ENCODE measurements around the gene LDLRAD4. TPM values are rescaled to one million over a fixed set of nuclear protein-coding genes. Genes with fewer than 3 reads are reported as not detected.

The LDLRAD4 gene
- polyA plus RNA-seq, 4 donors = 2.7 to 17.6 (median 7.0) TPM

DNA sequence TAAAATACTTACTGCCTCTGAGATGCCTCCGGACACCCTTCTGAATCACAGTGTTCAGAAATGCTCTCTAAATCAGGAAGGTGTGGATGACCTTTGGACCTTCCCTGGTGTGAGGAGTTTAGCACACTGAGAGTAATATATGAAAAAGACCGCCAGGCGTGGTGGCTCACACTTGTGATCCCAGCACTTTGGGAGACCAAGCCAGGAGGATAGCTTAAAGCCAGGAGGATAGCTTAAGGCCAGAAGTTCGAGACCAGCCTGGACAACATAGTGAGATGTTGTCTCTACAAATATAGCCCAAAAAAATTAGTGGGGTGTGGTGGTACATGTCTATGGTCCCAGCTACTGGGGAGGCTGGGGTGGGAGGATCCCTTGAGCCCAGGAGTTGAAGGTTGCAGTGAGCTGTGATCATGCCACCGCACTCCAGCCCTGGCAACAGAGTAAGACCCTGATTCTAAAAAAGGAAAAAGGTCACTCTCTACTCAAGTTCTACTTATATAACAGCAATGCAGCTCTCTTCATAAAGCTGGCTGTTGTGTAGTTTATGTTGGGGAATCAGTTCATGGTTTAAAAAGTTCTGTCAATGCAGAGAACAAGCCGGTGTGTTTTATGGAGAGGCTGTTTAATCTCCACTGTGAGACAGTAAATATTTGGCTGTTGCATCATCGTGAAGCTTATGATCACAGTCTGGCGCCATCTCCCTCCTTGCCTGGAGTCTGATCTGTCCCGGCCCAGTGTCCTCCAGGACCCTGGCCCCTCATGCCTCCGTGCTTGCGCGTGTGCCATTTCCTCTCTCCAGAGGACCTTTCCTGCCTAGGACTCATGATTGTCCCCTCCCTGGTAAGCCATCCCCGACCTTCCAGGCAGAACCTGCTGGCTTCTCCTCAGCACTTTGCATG lies 323.3 kb downstream of the LDLRAD4 start:
- H3K4me1 ChIP-seq (ENCODE audit: control insufficient read depth in 3 of 3, insufficient read depth in 2 of 3, low read depth in 1 of 3, low read length in 2 of 3) = peaks cover 5 to 21% (median 8%) of the 10 kb centered on the region in 3 donors
- no peaks in the 10 kb centered on the region for H3K9me3 ChIP-seq (ENCODE audit: control insufficient read depth in 2 of 2, insufficient read depth in 1 of 2, low read depth in 1 of 2, low read length in 1 of 2)
- no peak overlapping the region for H3K4me3 ChIP-seq (ENCODE audit: low read depth in 1 of 3, low read length in 3 of 3)
- H3K27me3 ChIP-seq (ENCODE audit: control insufficient read depth in 3 of 3, insufficient read depth in 3 of 3, low read length in 3 of 3) = no peaks in the 10 kb centered on the region
- DNase-seq (peak; percentile 85 to 94), FAIRE-seq (no peak)
- whole genome bisulfite sequencing, 3 donors = 56 to 66% (median 63%) methylated on average over 13 of the region's 13 CpGs
- H3K36me3 ChIP-seq (ENCODE audit: control insufficient read depth in 3 of 3, insufficient read depth in 2 of 3, low read depth in 1 of 3, low read length in 3 of 3) = no peaks in the 10 kb centered on the region
- peak overlapping the region in 2 of 3 donors; percentile 1 to 22 for H3K27ac ChIP-seq (ENCODE audit: low read depth in 1 of 3, low read length in 2 of 3)

DNA sequence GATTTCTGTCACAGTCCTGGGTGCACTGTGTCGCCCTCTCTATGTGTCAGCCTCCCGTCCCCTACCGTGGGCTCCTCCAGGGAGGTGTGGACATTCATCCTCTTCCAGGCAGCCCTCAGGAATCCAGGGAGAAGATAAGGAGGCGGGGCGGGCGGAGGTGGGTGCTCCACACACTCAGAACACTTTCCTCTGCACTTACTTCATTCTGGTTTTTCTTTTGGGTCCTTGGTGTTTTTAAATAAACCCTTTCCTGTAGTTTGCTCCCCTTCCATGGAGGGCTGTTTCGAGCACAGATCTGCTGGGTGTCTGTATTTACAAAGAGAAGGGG lies 323.9 kb downstream of the LDLRAD4 start:
- Histone ChIP-seq H3K36me3 (ENCODE audit: control insufficient read depth in 3 of 3, insufficient read depth in 2 of 3, low read depth in 1 of 3, low read length in 3 of 3) (no peaks in the 10 kb centered on the region), H3K4me3 (ENCODE audit: low read depth in 1 of 3, low read length in 3 of 3) (no peak overlapping the region), H3K27ac (ENCODE audit: low read depth in 1 of 3, low read length in 2 of 3) (peak overlapping the region in 1 of 3 donors; percentile 1), H3K9me3 (ENCODE audit: control insufficient read depth in 2 of 2, insufficient read depth in 1 of 2, low read depth in 1 of 2, low read length in 1 of 2) (peaks cover 0 to under 1% of the 10 kb centered on the region in 2 donors), H3K27me3 (ENCODE audit: control insufficient read depth in 3 of 3, insufficient read depth in 3 of 3, low read length in 3 of 3) (no peaks in the 10 kb centered on the region), H3K4me1 (ENCODE audit: control insufficient read depth in 3 of 3, insufficient read depth in 2 of 3, low read depth in 1 of 3, low read length in 2 of 3) (peaks cover 5 to 21% (median 8%) of the 10 kb centered on the region in 3 donors)
- FAIRE-seq (no peak), DNase-seq (no peak)
- 81 to 95% (median 86%) methylated on average over 7 of the region's 7 CpGs for WGBS, 3 donors

DNA sequence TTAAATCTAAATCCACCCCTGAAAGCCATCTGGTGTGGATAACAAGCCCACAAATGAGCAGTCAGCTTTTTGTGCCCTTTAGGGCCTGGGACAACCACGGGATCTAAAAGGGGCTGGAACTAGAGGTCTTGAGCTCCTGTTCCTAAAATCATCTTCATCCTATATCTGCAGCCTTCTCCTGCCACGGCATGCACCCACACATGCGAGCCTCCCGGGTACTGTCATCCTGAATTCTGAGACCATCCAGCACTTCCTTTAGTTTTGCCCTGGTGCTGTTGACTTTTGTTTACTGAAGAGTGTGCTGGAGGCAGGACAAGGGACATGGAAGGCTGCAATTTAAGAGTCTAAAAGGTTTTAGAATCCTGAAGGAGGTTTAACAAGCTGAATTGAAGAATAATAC lies 324.6 kb downstream of the LDLRAD4 start:
- peaks cover 0 to 7% of the 10 kb centered on the region in 2 donors for H3K9me3 ChIP-seq (ENCODE audit: control insufficient read depth in 2 of 2, insufficient read depth in 1 of 2, low read depth in 1 of 2, low read length in 1 of 2)
- 90 to 99% (median 93%) methylated on average over 4 of the region's 4 CpGs for WGBS, 3 donors
- H3K27me3 ChIP-seq (ENCODE audit: control insufficient read depth in 3 of 3, insufficient read depth in 3 of 3, low read length in 3 of 3) = no peaks in the 10 kb centered on the region
- no peak overlapping the region for H3K4me3 ChIP-seq (ENCODE audit: low read depth in 1 of 3, low read length in 3 of 3)
- peaks cover 5 to 21% (median 8%) of the 10 kb centered on the region in 3 donors for H3K4me1 ChIP-seq (ENCODE audit: control insufficient read depth in 3 of 3, insufficient read depth in 2 of 3, low read depth in 1 of 3, low read length in 2 of 3)
- FAIRE-seq = no peak
- no peak overlapping the region for H3K27ac ChIP-seq (ENCODE audit: low read depth in 1 of 3, low read length in 2 of 3)
- no peak for DNase-seq
- no peaks in the 10 kb centered on the region for H3K36me3 ChIP-seq (ENCODE audit: control insufficient read depth in 3 of 3, insufficient read depth in 2 of 3, low read depth in 1 of 3, low read length in 3 of 3)

DNA sequence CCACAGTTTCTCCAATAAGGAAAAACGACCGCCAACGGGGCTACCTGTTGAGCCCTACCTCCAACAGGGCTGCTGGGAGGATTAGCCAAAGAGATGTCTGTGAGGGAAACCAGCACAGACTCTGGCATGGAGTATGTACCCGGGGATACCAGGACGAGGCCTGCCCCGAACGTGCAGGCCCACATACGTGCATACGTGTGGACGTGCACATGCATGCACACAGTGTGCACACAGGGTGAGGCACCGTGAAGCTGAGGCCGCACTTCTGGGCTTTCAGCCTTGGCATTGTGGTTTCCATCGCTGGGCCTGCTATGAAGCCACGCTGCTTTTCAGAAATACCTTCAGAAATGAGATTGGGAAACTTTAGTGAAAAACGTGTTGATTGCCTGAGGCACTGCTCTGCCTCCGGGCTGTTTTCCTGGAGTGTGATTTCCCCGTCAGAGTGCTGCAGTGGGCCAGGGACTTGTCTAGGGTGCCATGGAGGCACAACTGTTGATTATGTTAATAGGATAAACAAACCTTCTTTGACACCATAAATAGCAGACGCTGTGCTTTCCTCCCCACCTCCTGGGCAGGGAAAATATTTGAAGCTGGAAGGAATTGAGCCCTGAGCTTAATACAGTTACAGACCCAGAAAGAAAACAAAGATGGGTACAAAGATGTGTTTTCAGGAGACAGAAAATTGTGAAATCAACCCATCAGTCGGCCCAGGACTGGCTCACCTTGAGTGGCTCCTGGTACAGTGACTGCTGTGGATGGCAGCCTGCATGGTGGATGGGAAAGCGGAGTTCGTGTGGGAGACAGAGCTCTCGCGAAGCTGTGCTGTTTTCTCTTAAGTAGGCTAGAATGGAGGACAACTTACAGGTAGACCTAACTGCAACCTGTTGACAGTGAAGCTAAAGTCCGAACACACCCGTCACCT lies 325.5 kb downstream of the LDLRAD4 start:
- no peak for FAIRE-seq
- H3K36me3 ChIP-seq (ENCODE audit: control insufficient read depth in 3 of 3, insufficient read depth in 2 of 3, low read depth in 1 of 3, low read length in 3 of 3) = no peaks in the 10 kb centered on the region
- H3K4me3 ChIP-seq (ENCODE audit: low read depth in 1 of 3, low read length in 3 of 3) = no peak overlapping the region
- peaks cover 0 to 7% of the 10 kb centered on the region in 2 donors for H3K9me3 ChIP-seq (ENCODE audit: control insufficient read depth in 2 of 2, insufficient read depth in 1 of 2, low read depth in 1 of 2, low read length in 1 of 2)
- DNase-seq = no peak
- 91 to 94% (median 92%) methylated on average over 25 of the region's 25 CpGs for WGBS, 3 donors
- no peaks in the 10 kb centered on the region for H3K27me3 ChIP-seq (ENCODE audit: control insufficient read depth in 3 of 3, insufficient read depth in 3 of 3, low read length in 3 of 3)
- peaks cover 5 to 21% (median 8%) of the 10 kb centered on the region in 3 donors for H3K4me1 ChIP-seq (ENCODE audit: control insufficient read depth in 3 of 3, insufficient read depth in 2 of 3, low read depth in 1 of 3, low read length in 2 of 3)
- H3K27ac ChIP-seq (ENCODE audit: low read depth in 1 of 3, low read length in 2 of 3) = no peak overlapping the region

DNA sequence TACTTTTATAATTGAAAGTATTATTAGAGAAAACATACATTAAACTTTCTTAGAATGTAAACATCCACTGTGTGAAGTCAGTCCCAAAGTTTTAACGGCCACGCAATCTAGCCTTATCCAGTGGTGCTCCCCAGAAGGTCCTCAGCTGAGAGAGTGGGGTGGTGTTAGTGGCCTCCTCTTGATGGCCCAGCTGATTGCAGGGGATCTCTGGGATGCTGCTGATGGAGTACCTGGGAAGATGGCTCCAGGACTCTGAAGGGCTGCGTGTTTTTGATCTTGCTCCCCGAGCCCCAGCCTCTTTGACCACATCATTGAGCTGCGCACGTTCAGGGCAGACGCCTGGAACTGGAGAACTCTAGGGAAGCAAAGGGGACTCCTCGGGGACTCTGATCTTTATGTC lies 326.4 kb downstream of the LDLRAD4 start:
- WGBS, 3 donors = 92 to 97% (median 97%) methylated on average over 8 of the region's 8 CpGs
- H3K4me1 ChIP-seq (ENCODE audit: control insufficient read depth in 3 of 3, insufficient read depth in 2 of 3, low read depth in 1 of 3, low read length in 2 of 3) = peaks cover 3 to 16% (median 8%) of the 10 kb centered on the region in 3 donors
- no peaks in the 10 kb centered on the region for H3K36me3 ChIP-seq (ENCODE audit: control insufficient read depth in 3 of 3, insufficient read depth in 2 of 3, low read depth in 1 of 3, low read length in 3 of 3)
- no peak overlapping the region for H3K4me3 ChIP-seq (ENCODE audit: low read depth in 1 of 3, low read length in 3 of 3)
- FAIRE-seq = no peak
- H3K9me3 ChIP-seq (ENCODE audit: control insufficient read depth in 2 of 2, insufficient read depth in 1 of 2, low read depth in 1 of 2, low read length in 1 of 2) = peaks cover 0 to 7% of the 10 kb centered on the region in 2 donors
- H3K27ac ChIP-seq (ENCODE audit: low read depth in 1 of 3, low read length in 2 of 3) = no peak overlapping the region
- no peak for DNase-seq
- H3K27me3 ChIP-seq (ENCODE audit: control insufficient read depth in 3 of 3, insufficient read depth in 3 of 3, low read length in 3 of 3) = no peaks in the 10 kb centered on the region

DNA sequence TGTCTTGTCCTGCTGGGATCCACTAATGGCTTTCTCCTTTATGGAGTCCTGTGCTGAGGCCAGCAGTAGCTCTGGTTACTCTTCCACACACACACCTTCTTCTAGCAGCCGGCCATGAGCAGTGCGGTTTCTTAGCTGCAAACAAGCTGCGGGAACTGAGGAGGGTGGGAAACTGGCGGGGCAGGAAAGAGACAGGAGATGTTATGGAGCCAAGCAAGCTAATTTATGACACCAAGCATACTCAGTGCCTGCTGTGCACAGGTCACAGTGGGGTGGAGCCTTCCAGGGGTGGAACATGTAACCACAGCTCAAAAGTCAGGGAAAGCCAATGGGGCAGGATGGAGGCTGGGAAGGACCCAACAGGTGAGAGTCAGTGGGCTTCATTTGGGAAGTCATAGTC lies 327.0 kb downstream of the LDLRAD4 start:
- H3K36me3 ChIP-seq (ENCODE audit: control insufficient read depth in 3 of 3, insufficient read depth in 2 of 3, low read depth in 1 of 3, low read length in 3 of 3) = no peaks in the 10 kb centered on the region
- H3K27ac ChIP-seq (ENCODE audit: low read depth in 1 of 3, low read length in 2 of 3) = no peak overlapping the region
- no peak for FAIRE-seq
- WGBS, 3 donors = 93 to 95% (median 94%) methylated on average over 4 of the region's 4 CpGs
- DNase-seq = no peak
- H3K9me3 ChIP-seq (ENCODE audit: control insufficient read depth in 2 of 2, insufficient read depth in 1 of 2, low read depth in 1 of 2, low read length in 1 of 2) = peaks cover 0 to 7% of the 10 kb centered on the region in 2 donors
- H3K4me3 ChIP-seq (ENCODE audit: low read depth in 1 of 3, low read length in 3 of 3) = no peak overlapping the region
- no peaks in the 10 kb centered on the region for H3K27me3 ChIP-seq (ENCODE audit: control insufficient read depth in 3 of 3, insufficient read depth in 3 of 3, low read length in 3 of 3)
- peaks cover 3 to 11% (median 8%) of the 10 kb centered on the region in 3 donors for H3K4me1 ChIP-seq (ENCODE audit: control insufficient read depth in 3 of 3, insufficient read depth in 2 of 3, low read depth in 1 of 3, low read length in 2 of 3)

DNA sequence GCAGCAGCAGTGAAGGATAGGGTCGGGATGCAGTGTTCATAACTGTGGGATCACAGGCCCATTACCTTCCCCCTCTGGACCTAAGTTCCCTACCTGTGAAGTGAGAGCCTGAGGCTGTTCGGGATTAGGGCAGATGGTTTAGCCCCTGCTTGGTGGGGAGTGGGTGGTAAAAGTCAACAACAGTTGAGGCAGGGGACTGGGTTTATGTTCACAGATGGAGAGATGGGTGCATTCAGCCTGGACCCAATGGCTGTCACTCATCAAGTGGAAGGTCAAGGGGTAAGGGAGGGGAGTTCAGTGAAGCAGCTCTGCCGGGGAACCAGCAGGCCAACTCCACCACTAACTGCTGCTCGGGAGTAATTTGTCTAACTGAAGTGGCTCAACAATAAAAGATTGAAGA lies 327.4 kb downstream of the LDLRAD4 start:
- peaks cover 0 to 7% of the 10 kb centered on the region in 2 donors for H3K9me3 ChIP-seq (ENCODE audit: control insufficient read depth in 2 of 2, insufficient read depth in 1 of 2, low read depth in 1 of 2, low read length in 1 of 2)
- DNase-seq = no peak
- H3K36me3 ChIP-seq (ENCODE audit: control insufficient read depth in 3 of 3, insufficient read depth in 2 of 3, low read depth in 1 of 3, low read length in 3 of 3) = no peaks in the 10 kb centered on the region
- H3K4me1 ChIP-seq (ENCODE audit: control insufficient read depth in 3 of 3, insufficient read depth in 2 of 3, low read depth in 1 of 3, low read length in 2 of 3) = peaks cover under 1 to 8% (median 6%) of the 10 kb centered on the region in 3 donors
- FAIRE-seq = no peak
- H3K27me3 ChIP-seq (ENCODE audit: control insufficient read depth in 3 of 3, insufficient read depth in 3 of 3, low read length in 3 of 3) = peaks cover 0 to 3% (median 0%) of the 10 kb centered on the region in 3 donors
- H3K4me3 ChIP-seq (ENCODE audit: low read depth in 1 of 3, low read length in 3 of 3) = no peak overlapping the region
- 88 to 95% (median 90%) methylated on average over 4 of the region's 4 CpGs for WGBS, 3 donors
- H3K27ac ChIP-seq (ENCODE audit: low read depth in 1 of 3, low read length in 2 of 3) = no peak overlapping the region

DNA sequence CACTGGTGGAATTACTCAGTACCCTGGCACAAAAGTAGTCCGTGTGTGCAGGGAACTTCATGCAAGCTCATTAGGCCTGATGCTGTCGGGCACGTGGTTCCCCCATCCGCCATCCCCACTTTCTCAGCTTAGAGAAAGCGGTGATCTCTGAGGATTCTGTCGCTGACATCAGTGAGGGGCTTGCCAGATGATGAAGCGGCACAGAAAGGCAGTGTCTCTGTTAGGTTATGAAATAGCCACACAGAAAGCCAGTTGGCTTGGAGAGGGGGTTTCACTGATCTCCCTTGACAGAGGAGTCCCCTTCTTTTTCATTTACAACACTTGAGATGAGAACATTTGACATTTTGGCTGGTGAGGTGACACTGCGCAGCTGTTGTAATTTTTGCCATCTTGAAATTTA lies 328.1 kb downstream of the LDLRAD4 start:
- no peak overlapping the region for H3K27ac ChIP-seq (ENCODE audit: low read depth in 1 of 3, low read length in 2 of 3)
- FAIRE-seq (no peak), DNase-seq (no peak)
- peaks cover 0 to 7% of the 10 kb centered on the region in 2 donors for H3K9me3 ChIP-seq (ENCODE audit: control insufficient read depth in 2 of 2, insufficient read depth in 1 of 2, low read depth in 1 of 2, low read length in 1 of 2)
- no peaks in the 10 kb centered on the region for H3K36me3 ChIP-seq (ENCODE audit: control insufficient read depth in 3 of 3, insufficient read depth in 2 of 3, low read depth in 1 of 3, low read length in 3 of 3)
- H3K4me3 ChIP-seq (ENCODE audit: low read depth in 1 of 3, low read length in 3 of 3) = no peak overlapping the region
- H3K4me1 ChIP-seq (ENCODE audit: control insufficient read depth in 3 of 3, insufficient read depth in 2 of 3, low read depth in 1 of 3, low read length in 2 of 3) = peaks cover 0 to 8% (median 5%) of the 10 kb centered on the region in 3 donors
- peaks cover 0 to 3% (median 0%) of the 10 kb centered on the region in 3 donors for H3K27me3 ChIP-seq (ENCODE audit: control insufficient read depth in 3 of 3, insufficient read depth in 3 of 3, low read length in 3 of 3)
- WGBS, 3 donors = 83 to 99% (median 95%) methylated on average over 8 of the region's 8 CpGs

Data from small intestine (tissue), 7 donors.